H9 (cell line): ENCODE results near the gene OR2Y1. TPM values are rescaled to one million over a fixed set of nuclear protein-coding genes. Genes with fewer than 3 reads are reported as not detected.
"Not testable (repeated sequence)": the region's sequence is repeated elsewhere in the genome, so short reads cannot be mapped to it uniquely, and the experiment has no call there.

Experiments used
- DNase-seq: peaks from one replicate; pipeline ENCODE4 v3.0.0-alpha.2; 2017
- H2AFZ ChIP-seq: one replicate; pipeline ENCODE4 v1.6.1; 2013; ENCODE audit warnings: mild to moderate bottlenecking, low read length, control low read depth, moderate library complexity
- H2AK5ac ChIP-seq: 2 replicates; pipeline ENCODE4 v1.6.1; 2013; ENCODE audit warnings: low read length, control low read depth, mixed read lengths; ENCODE audit not compliant: insufficient read length
- H2BK120ac ChIP-seq: one replicate; pipeline ENCODE4 v1.6.1; 2013; ENCODE audit warnings: low read depth, mild to moderate bottlenecking, low read length, control low read depth, inconsistent platforms; ENCODE audit not compliant: poor library complexity, severe bottlenecking
- H2BK12ac ChIP-seq: 2 replicates; pipeline ENCODE4 v1.6.1; 2013; ENCODE audit warnings: low read length, control low read depth, mixed read lengths, low read depth; ENCODE audit not compliant: insufficient read length
- H2BK15ac ChIP-seq: 2 replicates; pipeline ENCODE4 v1.6.1; 2013; ENCODE audit warnings: low read depth, low read length, control low read depth
- H2BK20ac ChIP-seq: one replicate; pipeline ENCODE4 v1.6.1; 2013; ENCODE audit warnings: low read depth, mild to moderate bottlenecking, low read length, control low read depth, inconsistent platforms; ENCODE audit not compliant: poor library complexity, severe bottlenecking
- H2BK5ac ChIP-seq: 2 replicates; pipeline ENCODE4 v1.6.1; 2013; ENCODE audit warnings: low read length, control low read depth, mixed read lengths; ENCODE audit not compliant: insufficient read length
- H3K14ac ChIP-seq: 2 replicates; pipeline ENCODE4 v1.6.1; 2013; ENCODE audit warnings: low read length, control low read depth; ENCODE audit not compliant: insufficient read depth
- H3K18ac ChIP-seq: 2 replicates; pipeline ENCODE4 v1.6.1; 2013; ENCODE audit warnings: low read depth, mild to moderate bottlenecking, mixed read lengths, low read length, control low read depth; ENCODE audit not compliant: insufficient read length
- H3K23ac ChIP-seq: 2 replicates; pipeline ENCODE4 v1.6.1; 2013; ENCODE audit warnings: low read length, control low read depth, mixed read lengths, low read depth; ENCODE audit not compliant: insufficient read length
- H3K23me2 ChIP-seq: 2 replicates; pipeline ENCODE4 v1.6.1; 2013; ENCODE audit warnings: low read depth, mild to moderate bottlenecking, mixed read lengths, low read length, control low read depth; ENCODE audit not compliant: insufficient read length, poor library complexity, severe bottlenecking
- H3K27ac ChIP-seq: 2 replicates; pipeline ENCODE4 v1.5.1; 2013; ENCODE audit warnings: low read length, control low read depth, mixed read lengths, low read depth; ENCODE audit not compliant: insufficient read length
- H3K27me3 ChIP-seq: 2 replicates; pipeline ENCODE4 v1.6.1; 2013; ENCODE audit warnings: low read length, control low read depth, inconsistent platforms; ENCODE audit not compliant: insufficient read depth
- H3K4ac ChIP-seq: 2 replicates; pipeline ENCODE4 v1.6.1; 2013; ENCODE audit warnings: low read depth, mild to moderate bottlenecking, control low read depth, inconsistent platforms, low read length, moderate library complexity
- H3K4me1 ChIP-seq: 2 replicates; pipeline ENCODE4 v1.6.1; 2013; ENCODE audit warnings: low read length, control low read depth, inconsistent platforms; ENCODE audit not compliant: insufficient read depth
- H3K4me2 ChIP-seq: 2 replicates; pipeline ENCODE4 v1.6.1; 2013; ENCODE audit warnings: low read length, control low read depth, mixed read lengths; ENCODE audit not compliant: insufficient read length, insufficient read depth
- H3K56ac ChIP-seq: 2 replicates; pipeline ENCODE4 v1.6.1; 2013; ENCODE audit warnings: low read depth, mild to moderate bottlenecking, mixed read lengths, low read length, control low read depth; ENCODE audit not compliant: insufficient read length
- H3K79me1 ChIP-seq: 2 replicates; pipeline ENCODE4 v1.6.1; 2013; ENCODE audit warnings: low read depth, mild to moderate bottlenecking, moderate library complexity, low read length, control low read depth, inconsistent platforms; ENCODE audit not compliant: insufficient read depth, poor library complexity, severe bottlenecking
- H3K79me2 ChIP-seq: 2 replicates; pipeline ENCODE4 v1.6.1; 2013; ENCODE audit warnings: low read length, control low read depth, inconsistent platforms; ENCODE audit not compliant: insufficient read depth
- H3K9ac ChIP-seq: 2 replicates; pipeline ENCODE4 v1.6.1; 2013; ENCODE audit warnings: low read length, control low read depth, mixed read lengths; ENCODE audit not compliant: insufficient read length; ENCODE audit errors: extremely low read depth
- H3K9me3 ChIP-seq: one replicate; pipeline ENCODE4 v1.6.1; 2013; ENCODE audit warnings: low read depth, low read length, inconsistent platforms; ENCODE audit not compliant: control insufficient read depth
- H3T11ph ChIP-seq: one replicate; pipeline ENCODE4 v1.6.1; 2013; ENCODE audit warnings: mild to moderate bottlenecking, low read length, control low read depth, inconsistent platforms
- H4K20me1 ChIP-seq: one replicate; pipeline ENCODE4 v1.6.1; 2013; ENCODE audit not compliant: control insufficient read depth, insufficient read length, insufficient read depth
- H4K5ac ChIP-seq: 2 replicates; pipeline ENCODE4 v1.6.1; 2013; ENCODE audit warnings: low read depth, mild to moderate bottlenecking, mixed read lengths, low read length, control low read depth; ENCODE audit not compliant: insufficient read length
- H4K8ac ChIP-seq: replicated peaks from 2 replicates; pipeline ENCODE4 v1.6.1; 2013; ENCODE audit warnings: low read length, control low read depth, mixed read lengths, low read depth; ENCODE audit not compliant: insufficient read length
- H4K91ac ChIP-seq: 2 replicates; pipeline ENCODE4 v1.6.1; 2013; ENCODE audit warnings: low read depth, mild to moderate bottlenecking, moderate library complexity, mixed read lengths, low read length, control low read depth; ENCODE audit not compliant: insufficient read length
- H3K27ac Mint-ChIP-seq, 3 experiments: 2 replicates in 2 of 3; 3 replicates in 1 of 3; pipeline ENCODE4 v1.8.0; 2020 to 2021; ENCODE audit warnings: mixed read lengths in 3 of 3, mild to moderate bottlenecking in 1 of 3, moderate library complexity in 1 of 3
- H3K27me3 Mint-ChIP-seq: 2 replicates; pipeline ENCODE4 v1.8.0; 2021; ENCODE audit warnings: low read depth, mild to moderate bottlenecking, moderate library complexity, mixed read lengths
- H3K36me3 Mint-ChIP-seq, 3 experiments: 2 replicates in 2 of 3; 3 replicates in 1 of 3; pipeline ENCODE4 v1.8.0; 2020 to 2021; ENCODE audit warnings: low read depth in 3 of 3, mixed read lengths in 3 of 3; ENCODE audit not compliant: insufficient read depth in 1 of 3
- H3K4me1 Mint-ChIP-seq, 2 experiments: 2 replicates each; pipeline ENCODE4 v1.8.0; 2020; ENCODE audit warnings: mixed read lengths in 2 of 2
- H3K4me3 Mint-ChIP-seq, 2 experiments: 2 replicates in 1 of 2; 3 replicates in 1 of 2; pipeline ENCODE4 v1.8.0; 2020 to 2021; ENCODE audit warnings: mild to moderate bottlenecking in 2 of 2, mixed read lengths in 2 of 2, moderate library complexity in 1 of 2
- H3K9me3 Mint-ChIP-seq, 2 experiments: 2 replicates in 1 of 2; 3 replicates in 1 of 2; pipeline ENCODE4 v1.8.0; 2020; ENCODE audit warnings: mild to moderate bottlenecking in 2 of 2, mixed read lengths in 2 of 2, moderate library complexity in 1 of 2
- WGBS: extraction: QIAGEN DNeasy Blood & Tissue Kit; methylation state at CpG from one replicate; pipeline ENCODE4 v1.1.7; 2013; ENCODE audit warnings: missing lambda C conversion rate, low lambda C conversion rate, mixed read lengths; ENCODE audit not compliant: insufficient read length; ENCODE audit errors: extremely low coverage; 5-methylcytosine and 5-hydroxymethylcytosine counted together
- long read RNA-seq: library from polyadenylated mRNA; unstranded; transcript quantifications from one replicate; pipeline ENCODE4 v2.0.0, GENCODE V29; 2020
- total RNA-seq: library from RNA; stranded (reverse); gene quantifications from 2 replicates; pipeline ENCODE4 v1.2.1, GENCODE V29; 2021
- TF ChIP-seq, protein P1 (sequence below): fragments of 200-600 bp; sonication (generic); conservative IDR thresholded peaks from 3 replicates; pipeline ENCODE4 v1.8.0; 2021; ENCODE audit warnings: antibody characterized with exemption, mild to moderate bottlenecking

OR2Y1 gene, protein sequence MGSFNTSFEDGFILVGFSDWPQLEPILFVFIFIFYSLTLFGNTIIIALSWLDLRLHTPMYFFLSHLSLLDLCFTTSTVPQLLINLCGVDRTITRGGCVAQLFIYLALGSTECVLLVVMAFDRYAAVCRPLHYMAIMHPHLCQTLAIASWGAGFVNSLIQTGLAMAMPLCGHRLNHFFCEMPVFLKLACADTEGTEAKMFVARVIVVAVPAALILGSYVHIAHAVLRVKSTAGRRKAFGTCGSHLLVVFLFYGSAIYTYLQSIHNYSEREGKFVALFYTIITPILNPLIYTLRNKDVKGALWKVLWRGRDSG
- total RNA-seq: not detected in 2 replicates
- long read RNA-seq: 0 reads

DNA sequence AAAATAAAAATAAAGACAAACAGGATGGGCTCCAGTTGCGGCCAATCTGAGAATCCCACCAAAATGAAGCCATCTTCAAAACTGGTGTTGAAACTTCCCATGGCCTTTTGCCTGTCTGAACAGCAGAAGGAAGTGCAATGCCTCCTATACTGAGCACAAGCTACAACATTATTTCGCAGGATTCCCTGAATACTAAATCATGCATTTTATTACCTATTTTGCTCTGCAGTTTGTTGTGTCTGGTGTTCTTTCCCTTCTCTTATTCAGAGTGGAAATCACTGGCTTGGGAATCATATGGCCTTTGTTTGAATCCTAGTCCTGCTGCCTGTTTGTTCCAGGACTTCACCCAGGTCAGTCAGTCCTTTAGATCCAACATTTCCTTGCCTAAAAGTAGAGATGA, at the start of gene OR2Y1:
Gene OR2Y1, minus strand, starts transcription at position 101 of the 400 bp plus-strand sequence. Its CDS starts 0 bp downstream, at position 101.
- H3K79me1 ChIP-seq: no peaks in the 10 kb centered on the region
- no peak within 1 kb of the TSS for H2BK120ac ChIP-seq
- no peaks in the 10 kb centered on the region for H3K4me1 ChIP-seq
- no peak within 1 kb of the TSS for H2BK5ac ChIP-seq
- H4K5ac ChIP-seq: no peak within 1 kb of the TSS
- H3K4me3 Mint-ChIP-seq: no peak within 1 kb of the TSS
- H3K14ac ChIP-seq: no peak within 1 kb of the TSS
- no peaks in the 10 kb centered on the region; the same call in 1 of the 2 replicates for H3K27me3 ChIP-seq
- no peak within 1 kb of the TSS for H2AK5ac ChIP-seq
- no peak within 1 kb of the TSS for H3K18ac ChIP-seq
- no peak within 1 kb of the TSS for H3T11ph ChIP-seq
- TF ChIP-seq, protein P1, sequence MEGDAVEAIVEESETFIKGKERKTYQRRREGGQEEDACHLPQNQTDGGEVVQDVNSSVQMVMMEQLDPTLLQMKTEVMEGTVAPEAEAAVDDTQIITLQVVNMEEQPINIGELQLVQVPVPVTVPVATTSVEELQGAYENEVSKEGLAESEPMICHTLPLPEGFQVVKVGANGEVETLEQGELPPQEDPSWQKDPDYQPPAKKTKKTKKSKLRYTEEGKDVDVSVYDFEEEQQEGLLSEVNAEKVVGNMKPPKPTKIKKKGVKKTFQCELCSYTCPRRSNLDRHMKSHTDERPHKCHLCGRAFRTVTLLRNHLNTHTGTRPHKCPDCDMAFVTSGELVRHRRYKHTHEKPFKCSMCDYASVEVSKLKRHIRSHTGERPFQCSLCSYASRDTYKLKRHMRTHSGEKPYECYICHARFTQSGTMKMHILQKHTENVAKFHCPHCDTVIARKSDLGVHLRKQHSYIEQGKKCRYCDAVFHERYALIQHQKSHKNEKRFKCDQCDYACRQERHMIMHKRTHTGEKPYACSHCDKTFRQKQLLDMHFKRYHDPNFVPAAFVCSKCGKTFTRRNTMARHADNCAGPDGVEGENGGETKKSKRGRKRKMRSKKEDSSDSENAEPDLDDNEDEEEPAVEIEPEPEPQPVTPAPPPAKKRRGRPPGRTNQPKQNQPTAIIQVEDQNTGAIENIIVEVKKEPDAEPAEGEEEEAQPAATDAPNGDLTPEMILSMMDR: no peak
- H3K27ac Mint-ChIP-seq: no peak within 1 kb of the TSS
- no peaks in the 10 kb centered on the region for H3K79me2 ChIP-seq
- no peak within 1 kb of the TSS for H3K4me2 ChIP-seq
- H4K20me1 ChIP-seq: no peaks in the 10 kb centered on the region
- no peak within 1 kb of the TSS for H2BK20ac ChIP-seq
- H3K27ac ChIP-seq: no peak within 1 kb of the TSS
- WGBS: no CpG with 5 or more reads among the region's 2 CpGs
- no peak within 1 kb of the TSS for H2BK12ac ChIP-seq
- no peaks in the 10 kb centered on the region for H3K23me2 ChIP-seq
- no peak for DNase-seq
- H3K4ac ChIP-seq: no peak within 1 kb of the TSS
- no peak within 1 kb of the TSS for H4K8ac ChIP-seq
- no peak within 1 kb of the TSS for H3K23ac ChIP-seq
- H3K56ac ChIP-seq: no peak within 1 kb of the TSS
- no peak within 1 kb of the TSS for H4K91ac ChIP-seq
- H3K27me3 Mint-ChIP-seq: peaks cover 39% of the 10 kb centered on the region
- no peaks in the 10 kb centered on the region for H3K9me3 ChIP-seq
- no peaks in the 10 kb centered on the region for H3K36me3 Mint-ChIP-seq
- H2AFZ ChIP-seq: no peak within 1 kb of the TSS
- H2BK15ac ChIP-seq: no peak within 1 kb of the TSS
- no peaks in the 10 kb centered on the region for H3K4me1 Mint-ChIP-seq
- no peaks in the 10 kb centered on the region; a peak in 1 of 5 replicates for H3K9me3 Mint-ChIP-seq
- no peak within 1 kb of the TSS for H3K9ac ChIP-seq

DNA sequence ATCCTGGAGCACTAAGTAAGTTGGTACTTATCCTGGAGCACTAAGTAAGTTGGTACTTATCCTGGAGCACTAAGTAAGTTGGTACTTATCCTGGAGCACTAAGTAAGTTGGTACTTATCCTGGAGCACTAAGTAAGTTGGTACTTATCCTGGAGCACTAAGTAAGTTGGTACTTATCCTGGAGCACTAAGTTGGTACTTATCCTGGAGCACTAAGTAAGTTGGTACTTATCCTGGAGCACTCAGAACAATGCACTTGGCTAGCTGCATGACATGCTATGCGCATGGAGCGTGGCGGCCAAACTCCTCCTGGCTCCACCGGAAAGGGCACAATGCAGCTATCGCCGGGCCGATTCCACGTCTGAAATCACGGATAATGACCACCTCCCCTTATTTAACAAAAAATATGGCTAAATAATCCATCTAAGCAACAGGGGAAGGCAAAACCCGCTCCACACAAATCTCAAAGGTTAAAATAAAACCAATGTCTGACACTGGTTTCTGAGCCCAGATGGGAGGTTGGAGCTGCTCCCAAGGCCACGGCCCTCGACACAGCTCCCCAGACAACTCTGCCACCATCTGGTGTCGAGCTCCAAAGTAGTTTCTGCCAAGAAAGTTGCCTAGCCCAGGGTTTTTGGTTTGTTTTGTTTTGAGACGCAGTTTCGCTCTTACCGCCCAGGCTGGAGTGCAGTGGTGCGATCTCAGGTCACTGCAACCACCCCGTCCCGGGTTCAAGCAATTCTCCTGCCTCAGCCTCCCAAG, 49.0 kb upstream of the OR2Y1 start:
- H3K9me3 Mint-ChIP-seq, H3K27me3 ChIP-seq, H4K20me1 ChIP-seq, H4K5ac ChIP-seq, H4K8ac ChIP-seq, H3K4ac ChIP-seq, H4K91ac ChIP-seq, H2BK15ac ChIP-seq, H3K27me3 Mint-ChIP-seq, H3T11ph ChIP-seq, H2BK20ac ChIP-seq, H3K79me1 ChIP-seq, H3K4me2 ChIP-seq, H3K18ac ChIP-seq, DNase-seq, H3K4me3 Mint-ChIP-seq, H3K9ac ChIP-seq, H3K23me2 ChIP-seq, H3K23ac ChIP-seq, H3K56ac ChIP-seq, H2BK120ac ChIP-seq, H3K9me3 ChIP-seq, H2BK12ac ChIP-seq, H3K27ac ChIP-seq, H2AK5ac ChIP-seq, H3K79me2 ChIP-seq, H2AFZ ChIP-seq, H3K14ac ChIP-seq, H3K27ac Mint-ChIP-seq, H2BK5ac ChIP-seq: not testable (repeated sequence)
- Mint-ChIP-seq H3K36me3 (peaks cover 11 to 41% (median 29%) of the 10 kb centered on the region in 3 experiments; a peak in 6 of 7 replicates), H3K4me1 (peaks cover 44 to 58% of the 10 kb centered on the region in 2 experiments)
- WGBS: no CpG with 5 or more reads among the region's 19 CpGs
- peaks cover 12% of the 10 kb centered on the region; the same call in 1 of the 2 replicates for H3K4me1 ChIP-seq
